Ovary (tissue), 3 donors: ENCODE measurements around the gene MYO6.

ENCODE experiments used
- CTCF ChIP-seq, 3 donors: fragments of 450-650 bp in 2 of 3; fragments of 200-600 bp in 1 of 3; IDR thresholded peaks; one replicate each; pipeline versions ENCODE4 v1.5.1 to v1.8.0; 2016 to 2022; ENCODE audit warnings: antibody characterized with exemption in 3 of 3, mild to moderate bottlenecking in 1 of 3
- EP300 ChIP-seq: sonication (generic); formaldehyde crosslinking; IDR thresholded peaks from one replicate; pipeline ENCODE4 v1.6.1; 2017; ENCODE audit warnings: antibody characterized with exemption
- POLR2A ChIP-seq: fragments of 450-650 bp; IDR thresholded peaks from one replicate; pipeline ENCODE4 v1.6.1; 2017; ENCODE audit warnings: antibody characterized with exemption, mild to moderate bottlenecking, moderate library complexity
- donor health status: DM: no; HTN: no; CAD: no.

DNA sequence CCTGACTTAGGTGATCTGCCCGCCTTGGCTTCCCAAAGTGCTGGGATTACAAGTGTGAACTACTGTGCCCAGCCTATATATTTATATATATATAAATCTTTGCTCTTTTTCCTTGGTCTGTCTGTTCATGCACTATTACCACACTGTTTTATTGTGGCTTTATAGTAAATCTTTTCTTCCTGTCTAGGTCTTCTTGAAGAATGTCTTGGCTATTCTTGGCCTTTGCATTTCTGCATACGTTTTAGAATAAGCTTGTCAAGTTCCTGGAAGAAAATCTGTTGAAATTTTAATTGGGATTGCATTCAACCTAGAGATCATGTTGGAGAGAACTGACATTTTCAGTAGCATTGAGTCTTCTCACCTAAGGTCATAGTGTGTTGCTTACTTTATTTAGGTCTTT is 37.1 kb downstream of the MYO6 start:
- TF ChIP-seq CTCF (IDR thresholded peaks at IDR 0.05) (no peak), POLR2A (no peak), EP300 (no peak)
